Adrenal gland (tissue), 5 donors: ENCODE measurements around the gene ELP5.

Experiments used
- POLR2A ChIP-seq, 2 donors: fragments of 450-650 bp; IDR thresholded peaks; one replicate each; pipeline ENCODE4 v1.6.1; 2017; ENCODE audit warnings: antibody characterized with exemption in 2 of 2, mild to moderate bottlenecking in 2 of 2, moderate library complexity in 1 of 2
- TF ChIP-seq, protein P1 (sequence below), 6 experiments: fragments of 450-650 bp in 4 of 6; fragments of 200-600 bp in 2 of 6; sonication (generic) in 1 of 6; IDR thresholded peaks; 1 replicate in 5 of 6; 2 replicates in 1 of 6; pipeline versions ENCODE4 v1.5.1 to v1.8.0; 2016 to 2021; ENCODE audit warnings: antibody characterized with exemption in 6 of 6, mild to moderate bottlenecking in 2 of 6, moderate library complexity in 1 of 6
- donor health status: DM: no; HTN: no; CAD: no.

DNA sequence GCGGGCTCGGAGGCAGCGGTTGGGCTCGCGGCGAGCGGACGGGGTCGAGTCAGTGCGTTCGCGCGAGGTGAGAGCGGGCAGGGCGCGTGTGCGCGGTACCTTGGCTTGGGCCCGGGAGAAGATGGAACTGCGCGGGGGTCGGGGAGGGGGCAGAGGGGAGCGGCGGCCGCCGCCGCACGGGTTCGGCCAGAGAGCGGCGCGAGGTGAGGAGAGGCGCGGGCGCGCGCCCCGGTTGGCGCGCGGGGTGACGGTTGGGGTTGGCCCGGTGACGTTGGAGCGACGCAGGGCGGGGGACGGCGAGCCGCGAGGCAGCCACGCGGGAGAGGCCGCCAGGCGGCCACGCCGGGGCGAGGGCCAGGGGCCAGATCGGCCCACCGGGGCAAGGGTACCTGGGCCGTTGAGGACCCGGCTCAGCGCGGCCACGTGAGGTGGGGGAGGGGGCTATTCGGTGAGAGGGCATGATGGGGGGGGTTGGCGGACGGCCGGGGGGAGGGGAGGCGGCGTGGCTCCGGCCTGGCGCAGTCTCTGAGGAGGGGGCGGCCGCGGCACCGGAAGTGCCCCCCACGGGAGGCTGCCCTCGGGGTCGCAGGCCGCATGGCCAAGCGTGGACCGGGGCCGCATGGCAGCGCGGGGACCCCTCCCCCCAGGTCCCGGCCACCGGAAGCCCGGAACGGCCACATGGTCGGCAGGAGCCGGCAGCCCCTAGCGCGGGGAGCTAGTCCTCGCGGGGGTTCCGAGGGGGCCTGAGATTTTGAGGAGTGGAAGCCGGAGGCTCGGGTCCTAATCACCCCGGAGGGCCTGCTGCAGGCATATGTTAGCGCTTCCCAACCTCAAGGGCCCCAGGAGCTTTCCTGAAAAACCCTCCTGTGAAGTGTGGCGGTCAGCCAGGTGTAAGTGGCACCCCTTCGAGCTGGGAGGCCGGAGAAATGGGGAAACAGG is 55.9 kb downstream of the ELP5 start:
- TF ChIP-seq, protein P1, sequence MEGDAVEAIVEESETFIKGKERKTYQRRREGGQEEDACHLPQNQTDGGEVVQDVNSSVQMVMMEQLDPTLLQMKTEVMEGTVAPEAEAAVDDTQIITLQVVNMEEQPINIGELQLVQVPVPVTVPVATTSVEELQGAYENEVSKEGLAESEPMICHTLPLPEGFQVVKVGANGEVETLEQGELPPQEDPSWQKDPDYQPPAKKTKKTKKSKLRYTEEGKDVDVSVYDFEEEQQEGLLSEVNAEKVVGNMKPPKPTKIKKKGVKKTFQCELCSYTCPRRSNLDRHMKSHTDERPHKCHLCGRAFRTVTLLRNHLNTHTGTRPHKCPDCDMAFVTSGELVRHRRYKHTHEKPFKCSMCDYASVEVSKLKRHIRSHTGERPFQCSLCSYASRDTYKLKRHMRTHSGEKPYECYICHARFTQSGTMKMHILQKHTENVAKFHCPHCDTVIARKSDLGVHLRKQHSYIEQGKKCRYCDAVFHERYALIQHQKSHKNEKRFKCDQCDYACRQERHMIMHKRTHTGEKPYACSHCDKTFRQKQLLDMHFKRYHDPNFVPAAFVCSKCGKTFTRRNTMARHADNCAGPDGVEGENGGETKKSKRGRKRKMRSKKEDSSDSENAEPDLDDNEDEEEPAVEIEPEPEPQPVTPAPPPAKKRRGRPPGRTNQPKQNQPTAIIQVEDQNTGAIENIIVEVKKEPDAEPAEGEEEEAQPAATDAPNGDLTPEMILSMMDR (IDR thresholded peaks at IDR 0.05) = peak in 2 of 6 experiments; percentile 16 to 36
- no peak for TF ChIP-seq POLR2A (IDR thresholded peaks at IDR 0.05)
